ENCODE data around the gene SLC24A1.

SLC24A1 gene

DNA sequence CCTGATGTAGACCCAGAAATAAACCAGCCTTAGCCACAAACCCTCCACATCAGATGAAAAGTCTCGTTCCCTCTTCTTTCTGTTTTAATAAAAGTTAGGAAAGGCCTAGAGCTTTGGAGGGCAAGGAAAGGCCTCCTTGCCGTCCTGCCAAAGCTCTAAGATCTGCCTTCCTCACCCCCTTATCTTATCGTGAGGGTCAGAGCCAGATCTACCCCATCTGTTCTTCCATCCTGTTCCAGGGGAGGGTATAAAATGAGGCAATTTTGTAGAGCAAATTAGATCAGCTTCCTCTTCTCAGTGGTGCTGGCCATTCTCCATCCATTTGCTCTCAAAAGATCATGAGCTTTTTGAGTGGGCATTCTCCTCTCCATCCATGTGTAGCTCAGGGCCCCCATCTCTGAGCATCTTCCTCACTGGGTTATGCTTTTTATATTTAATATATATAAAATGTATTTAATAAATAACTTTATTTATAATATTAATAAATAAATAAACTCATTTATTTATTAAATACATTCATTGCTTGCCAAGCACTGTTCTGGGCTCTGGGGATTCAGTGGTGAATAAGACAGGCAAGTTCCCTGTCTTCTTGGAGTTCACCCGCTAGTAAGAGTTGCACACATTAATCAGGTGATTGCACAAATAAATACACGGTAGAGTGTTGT, 2.0 kb upstream of the SLC24A1 start:
- no peak for DNase-seq

DNA sequence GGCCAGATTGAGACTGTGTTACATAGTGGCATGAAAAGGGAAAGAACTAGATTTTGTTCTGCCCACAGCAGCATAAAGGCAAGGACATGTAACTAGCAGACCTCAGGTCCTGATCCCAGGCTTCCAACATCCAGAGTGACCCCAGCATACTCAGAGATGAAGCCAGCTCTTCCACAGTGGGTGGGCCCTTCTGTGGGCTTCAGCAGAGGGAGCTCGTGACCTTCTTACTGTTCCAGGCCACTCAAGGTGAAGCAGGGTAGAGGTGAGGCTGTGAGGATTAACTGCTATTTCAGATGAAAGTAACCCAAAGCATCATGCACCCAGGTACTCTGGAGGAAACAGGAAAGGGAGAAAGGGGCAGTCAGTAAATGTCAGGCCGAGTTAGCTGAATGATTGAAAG, 905 bp upstream of the SLC24A1 start:
- DNase-seq = no peak

DNA sequence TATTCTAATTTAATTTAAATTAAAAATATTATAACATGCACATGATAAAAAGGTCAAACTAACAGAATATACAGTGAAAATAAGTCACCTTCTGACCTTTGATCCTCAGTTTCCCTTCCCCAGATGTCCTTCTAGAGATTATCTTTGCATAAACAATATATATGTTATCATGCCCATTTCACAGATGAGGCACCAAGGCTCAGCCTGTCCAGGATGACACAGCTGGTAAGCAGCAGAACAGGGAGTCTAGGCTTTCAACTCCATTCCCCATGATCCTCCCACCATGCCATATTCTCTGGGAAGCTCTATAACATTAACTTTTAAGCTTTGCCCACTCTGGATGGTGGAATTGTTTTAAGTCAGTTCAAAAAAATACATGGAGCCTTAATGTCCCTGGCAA, 1.4 kb downstream of the SLC24A1 start:
- no peak for DNase-seq

DNA sequence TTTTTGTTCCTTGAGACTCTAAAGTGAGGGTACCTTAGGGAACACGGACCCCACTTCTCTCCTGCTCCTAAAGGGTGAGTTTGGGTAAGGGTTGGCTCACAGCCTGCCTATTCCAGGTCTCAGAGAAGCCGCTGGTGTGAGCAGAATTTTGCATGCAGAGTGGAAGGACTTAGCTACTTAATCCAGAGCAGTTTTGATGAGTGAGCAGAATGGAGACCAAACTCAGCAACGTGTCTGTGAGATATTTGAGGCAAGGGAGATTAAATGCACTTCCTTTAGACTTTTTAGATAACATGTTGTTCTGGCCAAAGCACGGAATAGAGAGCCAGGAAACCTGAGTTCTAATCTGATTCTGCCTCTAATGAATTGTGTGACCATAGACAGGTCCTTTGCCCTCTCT, 5.1 kb downstream of the SLC24A1 start:
- DNase-seq = no peak

DNA sequence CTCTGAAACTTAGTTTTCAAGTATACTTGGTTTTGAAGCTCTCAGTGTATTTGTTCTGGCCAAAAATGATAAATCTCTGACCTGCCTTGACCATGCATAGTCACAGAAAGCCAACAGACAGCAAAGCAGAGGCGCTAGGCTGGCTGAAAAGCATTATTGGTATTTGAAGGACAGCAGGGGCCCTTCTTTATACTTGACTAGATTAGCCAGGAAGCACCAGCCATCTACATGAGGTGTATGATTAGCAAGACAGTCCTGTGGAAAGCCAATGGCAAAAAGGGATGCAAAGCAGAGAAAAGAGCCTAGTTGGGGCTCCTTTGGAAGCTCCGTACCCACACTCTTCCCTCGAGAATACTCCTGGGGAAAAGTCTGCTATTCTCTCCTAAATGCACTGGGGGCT, 7.8 kb downstream of the SLC24A1 start:
- DNase-seq = no peak

DNA sequence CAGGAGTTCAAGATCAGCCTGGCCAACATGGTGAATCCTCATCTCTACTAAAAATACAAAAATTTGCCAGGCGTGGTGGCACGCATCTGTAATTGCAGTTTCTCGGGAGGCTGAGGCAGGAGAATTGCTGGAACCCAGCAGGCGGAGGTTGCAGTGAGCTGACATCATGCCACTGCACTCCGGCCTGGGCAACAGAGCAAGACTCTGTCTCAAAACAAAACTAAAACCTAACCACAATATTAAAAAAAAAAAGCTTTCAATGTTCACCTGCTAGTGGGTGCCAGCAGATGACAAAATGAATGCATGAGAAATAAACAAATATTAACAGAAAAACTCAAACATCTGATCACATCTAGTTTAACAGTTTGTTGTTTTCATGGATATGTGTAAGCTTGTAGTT, 9.0 kb downstream of the SLC24A1 start:
- DNase-seq = no peak

DNA sequence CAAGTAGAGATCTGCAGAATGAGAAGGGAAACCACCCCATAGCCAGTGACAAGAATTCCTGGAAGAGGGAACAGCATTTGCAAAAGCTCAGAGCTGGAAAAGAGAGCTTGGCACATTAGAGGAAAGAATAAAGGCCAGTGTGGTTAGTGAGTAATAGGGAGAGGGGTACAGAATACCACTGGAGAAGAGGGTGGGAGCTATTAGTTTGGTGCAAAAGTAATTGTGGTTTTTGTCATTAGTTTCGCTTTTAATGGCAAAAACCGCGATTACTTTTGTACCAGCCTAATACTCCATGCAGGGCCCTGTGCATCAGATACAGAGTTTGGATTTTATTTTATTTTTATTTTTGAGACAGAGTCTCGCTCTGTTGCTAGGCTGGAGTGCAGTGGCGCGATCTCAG, 9.8 kb downstream of the SLC24A1 start:
- DNase-seq = peak in 1 of 2 donors; percentile 28

DNA sequence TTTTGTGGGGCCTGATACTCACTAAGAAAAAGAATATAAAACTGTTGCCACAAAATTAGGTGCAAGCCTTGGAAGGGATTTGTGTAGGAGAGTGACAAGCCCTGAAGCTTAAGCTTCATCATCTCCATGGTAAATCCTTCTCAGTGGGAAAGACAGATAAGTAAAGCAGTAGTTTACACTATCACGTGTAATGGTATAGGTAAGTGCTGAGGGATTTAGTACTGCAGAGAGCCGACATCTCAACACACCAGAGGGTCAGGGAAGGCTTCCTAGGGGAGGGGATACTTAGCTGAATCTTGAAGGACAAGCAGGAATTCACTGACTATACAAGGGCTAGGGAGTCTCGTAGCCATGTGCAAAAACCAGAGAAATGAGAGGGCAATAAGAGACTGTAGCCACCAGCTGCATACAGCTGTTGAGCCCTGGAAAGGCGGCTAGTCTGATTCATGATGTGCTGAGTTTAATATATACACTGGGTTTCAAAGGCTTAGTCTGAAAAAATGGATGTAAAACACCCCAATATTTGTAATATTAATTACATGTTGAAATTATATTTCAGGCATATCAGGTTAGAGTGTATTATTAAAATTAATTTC, 11.1 kb downstream of the SLC24A1 start:
- DNase-seq = no peak

DNA sequence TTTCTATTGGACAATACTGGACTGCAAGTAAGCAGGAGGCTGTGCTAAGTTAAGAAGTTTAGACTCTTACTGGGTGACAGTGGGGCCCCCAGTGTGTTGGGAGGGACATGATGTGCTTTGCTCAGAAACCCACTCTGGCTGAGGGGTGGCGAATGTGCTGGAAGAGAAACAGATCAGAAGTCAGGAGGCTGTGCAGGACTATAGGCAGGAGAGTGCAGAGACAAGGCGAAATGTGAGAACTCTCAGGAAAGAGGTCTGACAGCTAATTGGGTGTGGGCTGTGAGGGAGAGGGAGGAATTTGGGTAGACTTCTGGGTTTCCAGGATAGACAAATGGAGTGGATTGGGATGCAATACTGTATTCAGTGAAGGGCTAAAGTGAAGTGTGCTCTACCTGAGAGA, 12.0 kb downstream of the SLC24A1 start:
- DNase-seq = no peak

DNA sequence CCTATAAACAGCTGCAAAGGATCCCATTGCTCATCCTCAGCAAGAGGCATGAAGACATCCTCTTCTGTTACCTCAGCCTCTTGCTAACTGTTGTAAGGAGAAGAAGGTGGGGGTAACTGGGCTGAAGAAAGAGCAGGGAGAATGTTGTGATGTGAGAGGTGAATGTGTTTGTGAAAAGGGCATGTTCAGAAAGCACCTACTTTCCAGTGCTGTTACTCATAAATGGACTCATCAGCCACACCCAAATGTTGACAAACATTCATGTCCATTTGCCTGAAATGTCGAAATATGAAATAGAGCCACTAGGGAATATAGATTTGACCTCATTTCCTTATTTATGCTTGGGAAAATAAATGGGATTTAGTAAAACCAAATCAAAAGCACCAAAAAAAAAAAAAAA, 12.6 kb downstream of the SLC24A1 start:
- DNase-seq = no peak

DNA sequence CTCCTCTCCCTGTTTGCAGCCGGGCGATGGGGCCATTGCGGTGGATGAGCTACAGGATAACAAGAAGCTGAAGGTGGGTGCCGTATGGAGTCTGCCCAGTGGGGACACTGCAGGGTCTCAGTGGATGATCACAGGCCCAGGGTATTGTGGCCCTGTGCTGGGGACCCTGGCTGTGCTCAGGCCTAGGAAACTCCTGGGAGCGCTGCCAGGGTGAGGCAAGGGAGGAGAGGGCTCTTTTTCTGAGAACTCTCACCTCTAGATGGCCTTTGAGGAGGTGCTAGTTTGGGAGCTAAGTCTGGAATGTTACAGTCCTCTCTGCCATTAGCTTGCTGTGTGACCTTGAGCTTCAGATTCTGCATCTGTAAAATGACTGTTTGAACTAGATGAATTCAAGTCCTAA, 16.4 kb downstream of the SLC24A1 start:
- no peak for DNase-seq

DNA sequence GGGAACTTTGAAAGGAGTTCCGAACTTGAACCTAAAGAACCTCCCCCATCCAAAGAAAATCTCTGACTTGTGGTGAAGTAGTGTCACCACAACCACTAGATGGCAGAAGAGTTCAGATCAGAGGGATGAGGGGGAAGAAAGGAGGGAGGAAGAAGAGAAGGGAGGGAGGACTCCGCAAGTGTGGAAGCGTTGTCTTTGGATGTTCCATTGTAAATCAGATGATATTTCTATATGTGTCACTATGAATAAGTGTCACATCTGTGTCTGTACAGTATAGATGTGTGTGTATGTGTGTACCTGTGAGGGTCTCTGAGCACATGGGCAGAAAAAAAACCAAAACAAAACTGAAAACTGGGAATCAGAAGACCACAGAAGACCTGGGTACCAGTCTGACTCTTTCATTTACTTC, 16.9 kb downstream of the SLC24A1 start:
- peak; percentile 43 to 80 for DNase-seq

DNA sequence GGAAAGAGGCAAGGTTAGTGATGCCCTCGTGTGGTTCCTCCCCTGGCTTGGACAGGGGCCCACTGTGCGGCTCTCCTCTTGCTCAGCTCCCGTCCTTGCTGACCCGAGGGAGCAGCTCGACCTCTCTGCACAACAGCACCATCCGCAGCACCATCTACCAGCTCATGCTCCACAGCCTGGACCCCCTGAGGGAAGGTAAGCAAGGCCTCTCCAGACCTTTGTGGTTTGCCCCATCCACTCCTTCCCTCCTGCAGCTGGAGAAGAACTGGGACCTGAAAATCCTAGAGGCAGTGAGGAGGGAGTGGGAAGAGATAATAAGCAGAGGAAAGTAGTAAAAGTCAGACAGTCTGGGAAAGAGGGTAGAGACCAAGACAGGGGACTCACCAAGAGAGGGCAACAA, 17.8 kb downstream of the SLC24A1 start:
- no peak for DNase-seq

DNA sequence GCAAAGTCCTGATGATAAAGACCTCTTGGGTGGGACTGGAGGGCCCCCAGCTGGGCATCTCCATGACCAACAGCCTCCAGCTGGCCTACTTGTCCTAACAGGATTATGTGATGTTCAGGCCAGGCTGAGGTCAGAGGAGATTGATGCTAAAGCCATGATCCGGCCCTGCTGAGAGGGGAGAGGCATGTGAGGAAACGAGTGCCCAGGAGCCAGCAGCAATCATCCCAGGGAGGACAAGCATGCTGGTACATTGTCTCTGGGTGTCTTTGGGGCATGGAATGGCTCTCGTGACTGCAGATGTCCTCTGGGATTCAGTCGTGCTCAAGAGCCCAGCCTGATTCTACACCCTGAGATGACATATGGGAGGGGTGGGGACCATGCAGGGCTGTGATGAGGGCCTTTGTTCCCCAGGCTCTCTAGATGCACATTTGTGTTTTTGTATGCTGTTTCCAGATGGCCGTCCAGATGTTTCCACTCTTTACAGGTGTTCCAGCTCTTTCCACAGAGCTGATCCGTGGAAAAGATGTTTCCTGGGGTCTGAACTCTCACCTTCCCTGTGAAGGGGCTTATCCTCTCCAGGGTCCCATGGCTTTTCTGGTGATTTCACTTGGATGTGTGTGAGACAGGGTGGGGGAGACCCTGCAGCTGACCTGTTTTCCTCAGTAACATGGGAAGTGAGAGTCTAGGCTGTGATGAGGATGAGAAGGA, 20.2 kb downstream of the SLC24A1 start:
- DNase-seq = no peak

DNA sequence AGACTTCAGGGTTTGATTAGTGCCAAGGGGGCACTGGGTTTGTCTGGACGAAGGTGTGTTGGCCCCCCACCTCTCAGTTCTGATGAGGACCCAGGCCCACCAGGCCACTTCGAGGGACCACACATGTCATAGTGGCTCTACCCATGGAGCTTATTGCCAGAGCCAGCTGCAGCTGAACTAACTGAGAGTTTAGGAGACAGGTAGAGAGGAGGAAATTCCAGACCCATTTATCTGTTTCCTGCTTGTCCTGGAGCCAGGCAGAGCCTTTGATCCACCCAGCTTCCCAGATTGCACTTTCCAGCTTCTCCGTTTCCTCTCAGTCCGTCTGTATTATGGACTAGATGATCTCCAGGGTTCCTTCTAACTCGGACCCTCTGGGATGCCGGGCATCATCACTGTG, 20.9 kb downstream of the SLC24A1 start:
- DNase-seq = no peak

DNA sequence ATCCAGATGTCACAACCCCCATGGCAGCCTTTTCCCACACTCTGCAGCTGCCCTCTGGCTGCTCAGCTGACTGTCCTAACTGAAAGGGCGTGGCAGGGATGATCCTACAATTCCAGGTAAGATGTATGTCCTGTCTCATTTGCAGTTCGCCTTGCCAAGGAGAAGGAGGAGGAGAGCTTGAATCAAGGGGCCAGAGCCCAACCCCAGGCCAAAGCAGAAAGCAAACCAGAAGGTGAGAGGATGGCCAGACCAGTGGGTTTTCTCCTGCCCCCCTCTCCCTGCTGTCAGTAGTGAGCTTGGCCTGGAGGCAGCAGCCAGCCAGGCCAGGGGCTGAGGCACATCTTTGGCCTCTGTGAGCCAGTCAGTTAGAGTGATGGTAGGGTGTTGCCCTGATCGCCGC, 22.5 kb downstream of the SLC24A1 start:
- DNase-seq = no peak

DNA sequence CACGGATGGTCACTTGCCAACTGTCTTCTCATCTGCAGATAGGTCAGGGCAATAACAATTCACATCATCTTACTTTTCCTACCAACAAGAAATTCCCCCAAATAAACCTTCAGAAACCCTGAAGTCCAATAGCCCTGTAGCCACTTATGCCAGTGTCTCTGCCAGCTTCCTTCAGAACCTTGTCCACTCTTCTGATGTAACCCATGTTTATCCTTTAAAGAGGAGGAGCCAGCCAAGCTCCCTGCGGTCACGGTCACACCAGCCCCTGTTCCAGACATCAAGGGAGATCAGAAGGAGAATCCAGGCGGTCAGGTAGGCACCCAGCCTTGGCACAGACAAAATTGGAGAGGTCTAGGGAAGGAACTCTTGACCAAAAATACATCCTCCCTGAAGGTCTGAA, 23.7 kb downstream of the SLC24A1 start:
- no peak for DNase-seq

DNA sequence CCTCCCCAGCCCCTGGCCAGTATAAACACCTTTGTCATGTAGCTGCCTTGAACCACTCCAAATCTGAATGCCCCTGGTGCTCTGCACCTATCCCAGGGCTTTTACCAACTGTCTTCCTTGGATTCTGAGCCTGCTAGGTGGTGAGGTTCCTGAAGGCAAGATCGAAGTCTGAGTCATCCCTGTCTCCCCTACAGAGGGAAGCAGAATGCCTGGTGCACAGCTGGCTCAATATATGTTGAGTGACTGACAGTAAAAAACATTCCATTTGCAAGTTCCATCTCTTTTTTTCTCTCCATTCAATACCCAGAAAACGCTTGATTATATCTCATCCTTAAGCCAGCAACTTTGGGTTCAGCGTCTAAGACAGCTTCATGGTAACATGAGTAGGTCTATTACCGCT, 24.7 kb downstream of the SLC24A1 start:
- DNase-seq = no peak

DNA sequence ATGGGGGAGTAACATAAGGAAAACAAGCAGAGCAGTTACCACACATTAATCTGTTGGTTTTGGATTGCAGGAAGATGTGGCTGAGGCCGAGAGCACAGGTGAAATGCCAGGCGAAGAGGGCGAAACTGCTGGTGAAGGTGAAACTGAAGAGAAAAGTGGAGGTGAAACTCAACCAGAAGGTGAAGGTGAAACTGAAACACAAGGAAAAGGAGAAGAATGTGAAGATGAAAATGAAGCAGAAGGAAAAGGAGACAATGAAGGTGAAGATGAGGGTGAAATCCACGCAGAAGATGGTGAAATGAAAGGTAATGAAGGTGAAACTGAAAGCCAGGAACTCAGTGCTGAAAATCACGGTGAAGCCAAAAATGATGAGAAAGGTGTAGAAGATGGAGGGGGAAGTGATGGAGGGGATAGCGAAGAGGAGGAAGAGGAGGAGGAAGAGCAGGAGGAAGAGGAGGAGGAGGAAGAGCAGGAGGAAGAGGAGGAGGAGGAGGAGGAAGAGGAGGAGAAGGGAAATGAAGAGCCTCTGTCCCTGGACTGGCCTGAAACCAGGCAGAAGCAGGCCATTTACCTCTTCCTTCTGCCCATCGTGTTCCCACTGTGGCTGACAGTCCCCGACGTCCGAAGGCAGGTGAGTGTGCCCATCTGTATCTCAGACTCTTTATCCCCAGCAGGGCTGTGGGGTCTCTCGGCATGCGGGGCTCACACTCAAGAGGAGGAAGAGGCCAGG, 28.7 kb downstream of the SLC24A1 start:
- DNase-seq = no peak

DNA sequence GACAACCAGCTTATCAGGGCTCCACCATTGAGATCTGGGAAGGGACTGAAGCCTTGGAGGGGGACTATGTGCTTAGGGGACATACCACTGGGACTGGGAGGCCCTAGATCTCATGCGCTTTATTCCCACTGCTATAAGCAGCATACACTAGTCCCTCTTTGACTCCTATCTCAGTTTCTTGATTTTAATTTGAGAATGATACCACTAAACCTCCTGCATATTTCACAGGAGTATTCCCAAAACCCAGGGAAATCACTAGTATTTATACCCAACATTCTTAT, 29.2 kb downstream of the SLC24A1 start:
- DNase-seq = no peak

DNA sequence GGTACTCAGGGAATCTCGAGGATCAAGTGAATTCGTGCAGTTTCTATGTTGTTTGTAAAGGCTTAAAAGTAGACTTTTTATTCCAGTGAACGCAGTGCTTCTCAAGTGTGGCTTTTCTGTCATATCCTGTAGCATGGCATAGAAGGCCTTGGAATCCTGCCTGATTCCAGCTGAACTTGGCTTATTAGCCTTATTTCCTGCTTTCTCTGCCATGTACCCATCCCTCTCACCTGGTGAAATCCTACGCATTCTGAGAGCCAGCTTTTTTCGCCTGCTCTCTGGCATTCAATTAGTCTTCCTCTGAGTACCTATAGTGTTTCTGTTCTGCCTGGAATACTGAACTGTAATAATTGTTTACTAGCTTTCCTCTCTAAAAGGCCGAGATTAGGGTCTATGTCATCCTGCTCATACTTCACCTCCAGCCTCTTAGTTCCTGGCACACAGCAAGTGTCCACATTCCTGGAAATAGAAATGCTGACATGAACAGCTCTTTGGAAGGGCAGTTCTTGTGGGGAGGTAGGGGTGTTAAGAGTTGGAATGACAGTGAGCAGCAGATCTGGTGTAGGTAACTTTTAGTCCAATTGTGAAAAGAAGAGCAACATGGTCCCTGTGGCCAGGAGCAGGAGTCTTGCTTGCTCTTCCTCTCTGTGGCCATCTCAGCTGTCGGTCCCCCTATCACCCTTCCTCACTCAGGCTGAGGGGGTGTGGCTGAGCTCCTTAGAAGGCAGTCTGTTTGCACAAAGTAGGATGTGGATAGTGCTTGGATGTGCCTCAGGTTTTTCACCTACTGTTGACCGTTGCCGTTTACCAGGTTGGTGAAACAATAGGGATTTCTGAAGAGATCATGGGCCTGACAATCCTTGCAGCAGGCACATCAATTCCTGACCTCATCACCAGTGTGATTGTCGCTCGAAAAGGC, 30.4 kb downstream of the SLC24A1 start:
- no peak for DNase-seq

DNA sequence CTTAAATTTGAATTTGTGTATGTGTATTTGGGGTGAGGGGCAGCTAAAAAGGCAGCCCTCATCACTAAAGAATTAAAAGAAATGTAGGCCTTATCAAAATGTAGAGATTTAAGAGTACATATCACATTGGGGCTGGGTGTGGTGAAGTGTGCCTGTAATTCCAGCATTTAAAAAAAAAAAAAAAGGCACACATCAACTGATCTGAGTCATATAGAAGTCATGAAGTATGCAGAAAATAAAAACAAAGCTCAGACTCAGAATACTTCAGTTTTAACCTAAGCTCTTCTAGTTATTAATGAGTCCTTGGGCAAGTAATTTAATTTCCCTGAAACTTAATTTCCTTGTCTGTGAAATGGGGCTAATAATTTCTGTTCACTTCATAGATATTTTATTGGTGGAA, 31.6 kb downstream of the SLC24A1 start:
- DNase-seq = no peak

All from CD4-positive, alpha-beta T cell treated with Interferon alpha-2 for 1 hour (primary cell).